Mucosa of rectum (tissue), 2 donors: ENCODE results near the gene DCTN3.

Source experiments
- H3K27ac ChIP-seq, 2 donors: one replicate each; pipeline ENCODE4 v1.7.0; 2013; ENCODE audit warnings: inconsistent platforms in 2 of 2, low read depth in 2 of 2, low read length in 2 of 2
- H3K27me3 ChIP-seq, 2 donors: one replicate each; pipeline ENCODE4 v1.7.0; 2013; ENCODE audit warnings: low read length in 2 of 2; ENCODE audit not compliant: control insufficient read depth in 2 of 2, insufficient read depth in 2 of 2
- H3K36me3 ChIP-seq, 2 donors: one replicate each; pipeline ENCODE4 v1.7.0; 2013; ENCODE audit warnings: low read length in 2 of 2; ENCODE audit not compliant: control insufficient read depth in 2 of 2, insufficient read depth in 2 of 2
- H3K4me1 ChIP-seq, 2 donors: one replicate each; pipeline ENCODE4 v1.7.0; 2013; ENCODE audit warnings: low read length in 2 of 2, mild to moderate bottlenecking in 1 of 2; ENCODE audit not compliant: control insufficient read depth in 2 of 2, insufficient read depth in 2 of 2
- H3K4me3 ChIP-seq, 2 donors: one replicate each; pipeline ENCODE4 v1.7.0; 2013; ENCODE audit warnings: low read length in 2 of 2
- H3K9ac ChIP-seq, 2 donors: one replicate each; pipeline ENCODE4 v1.7.0; 2013; ENCODE audit warnings: low read length in 2 of 2, low read depth in 1 of 2, mild to moderate bottlenecking in 1 of 2
- H3K9me3 ChIP-seq, 2 donors: one replicate each; pipeline ENCODE4 v1.7.0; 2013; ENCODE audit warnings: low read length in 2 of 2; ENCODE audit not compliant: control insufficient read depth in 2 of 2
- donor health status: healthy.
- donor health status: Normal muscosa, but diverticular disease.

Gene DCTN3

GRCh38 chr9:34634551-34635248 is 14.4 kb upstream of the DCTN3 start:
- no peak overlapping the region for H3K9ac ChIP-seq
- H3K27ac ChIP-seq = no peak overlapping the region

GRCh38 chr9:34633851-34634550 is 13.7 kb upstream of the DCTN3 start:
- Histone ChIP-seq H3K27ac (no peak overlapping the region), H3K9ac (no peak overlapping the region), H3K4me3 (no peak overlapping the region), H3K36me3 (peaks cover 0 to 9% of the 10 kb centered on the region in 2 donors), H3K9me3 (no peaks in the 10 kb centered on the region), H3K27me3 (peaks cover 5 to 11% of the 10 kb centered on the region in 2 donors), H3K4me1 (peaks cover 21% of the 10 kb centered on the region in 2 donors)

More at GRCh38 chr9:34634551-34635248, 14.4 kb upstream of the DCTN3 start:
- H3K27me3 ChIP-seq = peaks cover 0 to 6% of the 10 kb centered on the region in 2 donors
- peaks cover 0 to 9% of the 10 kb centered on the region in 2 donors for H3K36me3 ChIP-seq
- peaks cover 21% of the 10 kb centered on the region in 2 donors for H3K4me1 ChIP-seq
- H3K9me3 ChIP-seq = no peaks in the 10 kb centered on the region
- no peak overlapping the region for H3K4me3 ChIP-seq

GRCh38 chr9:34633166-34633565 is 12.9 kb upstream of the DCTN3 start:
- Histone ChIP-seq H3K4me1 (peaks cover 21 to 22% of the 10 kb centered on the region in 2 donors), H3K36me3 (peaks cover 0 to 9% of the 10 kb centered on the region in 2 donors), H3K9me3 (no peaks in the 10 kb centered on the region), H3K9ac (no peak overlapping the region), H3K27me3 (peaks cover 10 to 17% of the 10 kb centered on the region in 2 donors), H3K4me3 (no peak overlapping the region), H3K27ac (no peak overlapping the region)

- Histone ChIP-seq H3K27ac (no peak overlapping the region), H3K27me3 (peaks cover 34 to 40% of the 10 kb centered on the region in 2 donors), H3K9me3 (peaks cover 0 to 2% of the 10 kb centered on the region in 2 donors), H3K4me3 (no peak overlapping the region), H3K4me1 (peaks cover 9 to 13% of the 10 kb centered on the region in 2 donors), H3K9ac (no peak overlapping the region), H3K36me3 (peaks cover 0 to 7% of the 10 kb centered on the region in 2 donors)
Measured at GRCh38 chr9:34630402-34631154, 10.3 kb upstream of the DCTN3 start.

DNA sequence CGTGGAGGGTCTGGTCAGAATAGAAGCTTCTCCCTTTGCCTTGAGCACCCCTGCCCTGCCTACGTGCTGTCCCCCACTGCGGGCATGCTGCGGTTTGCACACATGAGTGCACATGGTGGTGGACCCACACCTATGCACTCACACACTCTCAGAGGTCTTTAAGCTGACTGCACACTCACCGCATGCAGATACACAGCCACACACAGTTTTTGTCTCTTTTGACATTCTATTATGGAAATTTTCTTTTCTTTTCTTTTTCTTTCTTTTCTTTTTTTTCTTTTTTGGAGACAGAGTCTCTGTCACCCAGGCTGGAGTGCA is 9.2 kb upstream of the DCTN3 start:
- Histone ChIP-seq H3K27me3 (peaks cover 42 to 50% of the 10 kb centered on the region in 2 donors), H3K4me3 (peak overlapping the region; percentile 51 to 65), H3K9me3 (peaks cover 0 to 2% of the 10 kb centered on the region in 2 donors), H3K27ac (no peak overlapping the region), H3K9ac (no peak overlapping the region), H3K4me1 (peaks cover 9 to 13% of the 10 kb centered on the region in 2 donors), H3K36me3 (no peaks in the 10 kb centered on the region)

DNA sequence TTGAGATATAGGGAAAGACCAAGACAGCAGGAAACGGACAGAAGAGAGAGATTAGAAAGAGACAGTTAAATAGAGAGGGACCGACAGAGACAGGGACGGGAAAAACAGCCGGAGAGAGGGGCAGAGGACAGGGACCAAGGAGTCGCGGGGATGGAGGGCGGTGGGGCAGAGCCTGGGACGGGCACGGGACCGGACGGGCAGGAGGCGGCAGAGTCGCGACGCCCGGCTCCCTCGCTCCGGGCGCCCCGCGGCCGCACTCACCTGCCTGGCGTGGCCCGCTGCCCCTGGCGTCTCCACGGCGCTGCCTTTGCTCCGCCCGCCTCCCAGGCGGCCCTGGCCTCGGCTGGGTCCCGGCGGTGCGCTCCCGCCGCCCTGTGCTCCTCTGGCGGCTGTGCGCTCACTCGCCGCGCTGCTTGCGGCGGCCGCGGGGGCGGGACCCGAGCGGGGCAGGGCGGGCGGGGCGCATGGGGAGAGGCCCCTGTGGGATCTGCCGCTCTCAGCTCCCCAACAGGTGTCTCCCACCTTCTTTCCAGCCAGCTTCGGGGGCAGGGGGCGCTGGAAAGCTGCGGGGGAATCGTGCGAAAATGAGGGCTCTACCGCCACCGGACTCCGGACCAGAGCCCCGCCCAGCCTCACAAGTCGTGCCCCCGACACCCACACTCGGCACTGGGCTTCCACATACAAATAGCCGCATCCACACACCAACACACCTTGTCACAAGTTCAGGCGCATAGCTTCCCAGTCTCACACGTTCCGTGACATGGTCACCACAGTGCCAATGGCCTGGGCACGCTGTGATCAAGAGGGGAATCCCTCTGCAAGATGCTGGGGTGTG is 8.6 kb upstream of the DCTN3 start, which contains the start of gene ARID3C:
ARID3C (minus strand) TSS at position 411 of the 835 bp plus-strand sequence. CDS start 1,052 bp downstream, outside the sequence.
- peak within 1 kb of the TSS in 1 of 2 donors; percentile 47 for H3K9ac ChIP-seq
- peaks cover 0 to 2% of the 10 kb centered on the region in 2 donors for H3K9me3 ChIP-seq
- H3K4me3 ChIP-seq = peak within 1 kb of the TSS; percentile 51 to 65
- H3K27ac ChIP-seq = no peak within 1 kb of the TSS
- no peaks in the 10 kb centered on the region for H3K36me3 ChIP-seq
- H3K4me1 ChIP-seq = peaks cover 9 to 13% of the 10 kb centered on the region in 2 donors
- peaks cover 47 to 55% of the 10 kb centered on the region in 2 donors for H3K27me3 ChIP-seq

GRCh38 chr9:34627716-34628655 is 7.7 kb upstream of the DCTN3 start:
- peaks cover 54 to 61% of the 10 kb centered on the region in 2 donors for H3K27me3 ChIP-seq
- H3K9me3 ChIP-seq = peaks cover 0 to 2% of the 10 kb centered on the region in 2 donors
- peak overlapping the region; percentile 51 to 65 for H3K4me3 ChIP-seq
- peak overlapping the region in 1 of 2 donors; percentile 47 for H3K9ac ChIP-seq
- no peak overlapping the region for H3K27ac ChIP-seq
- peaks cover 9 to 13% of the 10 kb centered on the region in 2 donors for H3K4me1 ChIP-seq
- H3K36me3 ChIP-seq = no peaks in the 10 kb centered on the region

DNA sequence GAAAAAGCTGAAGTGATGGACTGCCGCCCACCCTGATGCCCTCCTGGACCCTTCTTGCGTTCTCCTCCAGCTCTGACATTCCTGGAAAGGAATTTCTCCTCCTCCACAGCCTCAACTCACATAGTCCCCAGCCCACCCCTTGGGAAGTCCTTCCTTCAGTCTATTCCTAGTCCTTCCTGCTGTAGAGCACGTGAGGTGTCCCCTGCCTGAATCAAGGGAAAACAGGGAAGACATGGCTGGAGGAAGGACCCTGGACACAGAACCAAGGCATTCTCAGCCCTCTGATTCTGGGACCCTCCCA is 4.8 kb upstream of the DCTN3 start:
- Histone ChIP-seq H3K27me3 (peaks cover 64 to 69% of the 10 kb centered on the region in 2 donors), H3K36me3 (no peaks in the 10 kb centered on the region), H3K27ac (no peak overlapping the region), H3K9me3 (peaks cover 0 to 2% of the 10 kb centered on the region in 2 donors), H3K4me1 (peaks cover 8 to 12% of the 10 kb centered on the region in 2 donors), H3K9ac (no peak overlapping the region), H3K4me3 (no peak overlapping the region)
